ENCODE measurements around the gene ALG3.
A peak's percentile ranks its signal among the peaks of the same experiment; 100 is the strongest.

Gene ALG3

DNA sequence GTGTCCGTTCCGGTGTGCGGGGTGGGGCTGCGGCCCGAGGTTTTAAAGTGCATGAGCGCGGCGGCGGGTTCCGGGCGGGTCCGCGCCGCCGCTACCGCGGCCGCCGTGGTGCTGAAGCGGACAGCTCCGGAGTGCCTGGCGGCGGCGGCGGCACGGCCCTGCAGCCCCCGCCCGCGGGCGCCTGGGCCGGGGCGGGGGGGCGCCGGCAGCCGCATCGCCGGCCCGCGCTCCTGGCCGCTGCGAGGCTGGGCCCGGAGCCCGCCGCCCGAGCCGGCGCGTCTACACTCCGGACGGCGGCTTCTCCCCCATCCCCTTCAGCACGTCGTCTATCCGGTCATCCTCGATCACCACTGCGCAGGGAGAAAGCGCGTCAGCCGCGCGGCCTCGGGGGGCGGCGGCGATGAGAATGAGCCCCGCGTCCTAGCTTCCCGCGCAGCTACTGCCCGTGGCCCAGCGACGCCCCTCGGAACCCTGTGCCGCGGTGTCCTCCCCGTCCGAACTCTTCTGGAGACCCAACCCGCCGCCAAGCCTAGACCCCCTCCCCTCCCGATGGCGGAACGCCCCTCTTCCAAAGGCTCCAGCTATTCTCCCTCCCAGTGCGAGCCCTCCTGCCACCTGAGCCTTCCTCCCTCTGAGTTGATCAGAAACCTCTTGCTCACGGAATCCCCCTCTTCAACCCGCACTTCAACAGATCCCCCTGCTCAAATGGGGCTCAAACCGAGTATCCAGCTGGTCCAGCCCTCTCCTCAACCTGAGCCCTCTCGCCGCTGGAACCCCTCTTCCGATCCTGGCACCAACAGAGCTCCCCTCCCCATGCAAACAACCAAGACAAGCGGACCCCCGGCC, 11.3 kb upstream of the ALG3 start:
- no peak for DNase-seq

DNA sequence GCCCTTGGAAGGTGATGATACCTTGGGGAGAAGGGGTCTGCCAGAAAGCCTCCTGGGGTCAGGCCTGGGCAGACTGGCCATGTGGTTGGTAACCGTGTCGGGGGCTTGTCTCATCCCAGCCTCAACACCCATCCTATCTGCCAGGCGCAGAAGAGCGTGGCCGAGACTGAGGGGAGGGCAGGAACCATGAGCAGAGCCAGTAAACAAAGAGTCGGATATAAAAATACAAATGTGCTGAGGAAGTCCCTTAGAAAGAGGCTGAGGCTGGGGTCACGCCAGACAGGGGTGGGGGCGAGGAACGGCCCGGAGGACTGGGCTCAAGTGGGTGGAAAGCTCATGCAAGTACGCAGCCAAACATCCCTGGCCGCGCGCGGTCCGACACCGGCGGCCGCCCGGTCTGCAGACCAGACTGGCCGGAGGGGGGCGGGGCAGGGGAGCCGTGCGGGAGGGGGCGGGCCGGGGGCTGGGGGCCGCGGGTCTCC, 10.7 kb upstream of the ALG3 start:
- no peak for DNase-seq

DNA sequence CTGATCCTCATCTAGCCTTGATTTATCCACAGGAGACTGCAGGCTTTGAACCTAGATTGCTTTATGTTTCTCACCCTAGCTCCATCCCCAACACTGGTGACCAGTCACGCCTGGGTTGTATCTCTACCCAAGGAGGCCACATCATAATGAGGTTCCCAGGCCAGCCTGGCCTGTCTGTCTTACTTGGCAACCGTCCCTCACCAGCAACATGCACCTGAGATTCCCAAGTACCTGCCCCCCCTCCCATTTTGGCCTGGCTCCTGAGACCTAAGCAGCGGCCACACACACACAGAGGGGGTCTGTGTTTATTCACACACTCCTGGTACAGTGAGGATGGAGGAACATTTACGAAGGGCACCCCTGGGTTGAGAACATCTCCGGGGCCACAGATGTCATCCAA, 10.2 kb upstream of the ALG3 start:
- DNase-seq: no peak

DNA sequence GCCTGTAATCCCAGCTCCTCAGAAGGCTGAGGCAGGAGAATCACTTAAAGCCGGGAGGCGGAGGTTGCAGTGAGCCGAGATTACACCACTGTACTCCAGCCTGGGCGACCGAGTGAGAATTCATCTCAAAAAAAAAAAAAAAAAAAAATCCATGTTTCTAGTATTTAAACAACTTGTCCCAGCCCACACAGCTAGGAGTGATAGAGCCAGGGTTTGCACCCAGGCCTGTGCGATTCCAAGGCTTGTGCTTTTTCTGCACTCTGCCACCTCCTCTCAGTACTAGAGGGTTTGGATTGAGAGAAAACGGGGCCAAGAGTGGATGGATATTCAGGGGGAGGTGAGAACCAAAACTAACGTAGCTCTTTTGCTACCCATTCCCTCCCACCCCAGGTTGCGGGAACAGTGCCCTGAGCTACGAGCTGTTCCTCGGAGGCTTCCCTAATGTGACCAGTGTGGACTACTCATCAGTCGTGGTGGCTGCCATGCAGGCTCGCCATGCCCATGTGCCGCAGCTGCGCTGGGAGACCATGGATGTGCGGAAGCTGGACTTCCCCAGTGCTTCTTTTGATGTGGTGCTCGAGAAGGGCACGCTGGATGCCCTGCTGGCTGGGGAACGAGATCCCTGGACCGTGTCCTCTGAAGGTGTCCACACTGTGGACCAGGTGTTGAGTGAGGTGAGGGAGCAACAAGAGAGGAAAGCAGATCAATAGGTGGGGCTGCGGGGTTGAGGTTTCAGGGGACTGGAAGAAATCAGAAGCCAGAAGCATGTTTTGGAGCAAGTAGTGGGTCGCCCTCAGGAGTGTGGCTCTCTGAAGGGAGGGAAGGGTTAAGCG, 8.5 kb upstream of the ALG3 start:
- no peak for DNase-seq

DNA sequence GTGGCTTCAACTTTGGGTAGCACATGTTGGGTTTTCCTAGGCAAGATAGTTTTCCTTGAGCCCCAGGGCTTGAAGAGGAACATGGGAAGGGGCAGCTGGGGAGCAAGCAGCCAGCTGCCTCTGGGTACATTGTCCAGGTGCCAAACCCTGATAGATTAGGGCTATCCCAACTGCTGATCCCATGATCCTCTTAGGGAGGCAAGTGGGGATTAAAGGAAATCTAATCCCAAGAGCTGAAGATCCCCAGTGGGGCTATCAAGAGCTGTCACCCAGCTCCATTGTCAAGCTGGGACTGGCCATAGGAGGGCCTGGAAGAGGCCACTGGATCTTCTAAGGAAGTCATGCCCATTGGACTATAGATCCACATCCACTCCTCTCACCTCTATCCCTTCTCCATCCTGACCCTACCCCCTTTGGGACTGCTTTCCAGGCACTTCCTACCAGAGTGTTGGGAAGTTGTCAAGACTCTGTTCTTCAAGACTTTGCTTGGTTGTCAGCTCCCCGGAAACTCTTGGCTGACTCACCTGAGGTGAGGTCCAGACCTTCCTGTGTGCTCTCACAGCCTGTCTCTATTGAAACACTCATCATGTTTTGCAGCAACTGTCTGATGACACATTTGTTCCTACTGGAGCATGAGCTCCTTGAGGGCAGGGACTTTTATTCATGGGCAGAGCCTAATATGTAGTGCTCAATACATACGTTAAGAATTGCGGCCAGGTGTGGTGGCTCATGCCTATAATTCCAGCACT, 6.7 kb upstream of the ALG3 start:
- DNase-seq: no peak

DNA sequence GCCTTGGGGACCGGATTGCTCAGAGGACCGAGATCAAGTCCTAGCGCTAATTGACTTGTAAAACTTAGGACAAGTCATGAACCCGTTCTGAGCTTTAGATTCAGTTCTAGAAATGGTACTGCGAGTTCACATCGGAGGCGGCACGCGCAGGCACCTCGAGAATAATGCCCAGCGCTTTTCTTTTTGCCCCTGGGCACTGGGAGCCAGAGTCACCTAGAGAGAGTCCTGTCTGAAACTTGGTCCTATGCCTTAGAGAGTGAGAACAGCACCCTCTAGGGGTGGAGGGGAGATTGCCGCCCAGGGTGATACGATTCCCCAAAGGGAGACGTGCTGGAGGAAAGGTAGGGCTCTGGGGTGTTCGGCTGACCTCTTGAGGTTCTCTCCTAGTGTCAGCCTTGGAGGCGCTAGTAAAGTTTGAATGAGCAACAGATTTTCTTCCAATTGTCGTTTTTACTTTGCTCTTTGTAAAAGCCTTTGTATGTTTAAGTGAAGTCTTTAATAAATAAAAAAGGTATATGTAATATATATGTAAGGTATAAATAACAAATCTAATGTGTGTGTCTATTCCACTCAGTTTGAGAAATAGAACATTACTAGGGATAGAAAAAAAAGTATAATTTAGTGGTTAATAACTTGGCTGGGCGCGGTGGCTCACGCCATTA, 1.5 kb upstream of the ALG3 start:
- DNase-seq: peak; percentile 85

DNA sequence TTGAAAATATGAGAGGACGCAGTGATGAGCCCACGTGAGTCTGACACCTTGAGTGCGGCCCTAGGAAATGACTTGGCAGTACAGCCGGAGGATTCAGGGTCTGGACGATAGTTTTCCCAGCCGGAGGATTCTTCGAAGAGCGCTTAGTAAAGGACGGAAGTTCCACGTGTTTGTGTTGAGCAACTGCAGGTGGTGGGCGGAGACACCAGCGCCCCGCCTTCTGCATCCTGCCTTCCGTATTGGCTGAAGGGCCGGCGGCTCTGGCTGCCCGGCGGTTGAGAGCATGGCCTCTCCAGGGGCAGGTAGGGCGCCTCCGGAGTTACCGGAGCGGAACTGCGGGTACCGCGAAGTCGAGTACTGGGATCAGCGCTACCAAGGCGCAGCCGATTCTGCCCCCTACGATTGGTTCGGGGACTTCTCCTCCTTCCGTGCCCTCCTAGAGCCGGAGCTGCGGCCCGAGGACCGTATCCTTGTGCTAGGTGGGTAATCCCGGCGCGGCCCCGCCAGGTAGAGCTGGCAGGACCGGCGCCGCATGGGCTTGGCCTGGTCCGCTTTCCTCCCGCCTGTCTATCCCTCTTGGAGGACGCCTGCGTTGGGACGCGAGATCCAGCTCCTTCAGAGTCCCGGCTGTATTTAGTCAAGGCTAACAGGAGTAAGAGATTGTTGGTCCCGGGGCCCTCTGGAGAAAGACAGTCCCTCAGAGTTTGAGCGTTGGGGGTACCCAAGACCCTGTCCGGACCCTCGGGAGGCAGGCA, 827 bp upstream of the ALG3 start, which contains the start of gene EEF1AKMT4:
Gene EEF1AKMT4, plus strand, starts transcription at position 261 of the 755 bp plus-strand sequence. Its CDS starts 23 bp downstream, at position 284.
- DNase-seq: peak; percentile 99

DNA sequence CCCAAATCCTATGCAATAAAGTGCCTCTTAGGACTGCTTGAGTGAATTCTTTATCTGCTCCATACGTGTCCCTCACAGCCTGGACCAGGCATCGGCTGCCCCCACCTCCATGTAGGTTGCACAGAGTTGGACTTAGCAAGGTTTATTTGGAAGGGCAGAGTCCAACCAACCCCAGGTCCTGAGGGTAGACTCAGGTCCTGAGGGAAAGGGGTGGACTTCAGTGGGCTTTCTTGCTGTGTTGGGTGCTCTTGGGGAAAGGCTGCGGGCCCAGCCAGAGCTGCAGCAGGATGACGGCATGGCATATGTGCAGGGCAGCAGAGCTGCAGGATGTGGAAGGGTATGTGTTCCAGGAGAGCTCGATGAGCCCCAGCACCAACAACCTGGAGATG, 6.5 kb downstream of the ALG3 start:
- no peak for DNase-seq

DNA sequence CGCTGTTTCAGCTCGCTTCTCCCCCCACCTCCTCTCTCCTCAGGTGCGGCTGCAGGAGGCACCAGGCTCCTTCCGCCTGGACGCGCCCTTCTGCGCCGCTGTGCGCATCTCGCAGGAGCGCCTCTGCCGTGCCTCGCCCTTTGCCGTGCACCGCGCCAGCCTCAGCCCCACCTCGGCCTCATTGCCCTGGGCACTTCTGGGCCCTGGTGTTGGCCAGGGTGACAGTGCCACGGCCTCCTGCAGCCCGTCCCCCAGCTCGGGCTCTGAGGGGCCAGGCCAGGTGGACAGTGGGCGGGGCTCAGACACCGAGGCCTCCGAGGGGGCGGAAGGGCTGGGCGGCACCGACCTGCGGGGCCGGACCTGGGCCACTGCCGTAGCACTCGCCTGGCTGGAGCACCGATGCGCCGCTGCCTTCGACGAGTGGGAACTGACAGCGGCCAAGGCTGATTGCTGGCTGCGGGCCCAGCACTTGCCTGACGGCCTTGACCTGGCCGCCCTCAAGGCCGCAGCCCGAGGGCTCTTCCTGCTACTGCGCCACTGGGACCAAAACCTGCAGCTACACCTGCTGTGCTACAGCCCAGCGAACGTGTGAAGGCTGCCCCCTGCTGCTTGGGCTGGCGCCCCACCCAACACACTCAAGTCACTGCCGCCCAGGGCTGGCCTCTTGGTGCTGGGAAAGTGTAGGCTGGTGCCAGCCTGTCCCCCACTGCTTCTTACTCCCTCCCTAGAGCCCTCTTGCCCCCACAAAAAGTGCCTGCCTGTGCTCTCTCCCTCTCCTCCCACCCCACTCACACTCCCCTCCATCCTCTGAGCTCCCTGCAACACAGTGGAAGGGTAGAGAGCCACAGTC, 7.1 kb downstream of the ALG3 start:
- no peak for DNase-seq

DNA sequence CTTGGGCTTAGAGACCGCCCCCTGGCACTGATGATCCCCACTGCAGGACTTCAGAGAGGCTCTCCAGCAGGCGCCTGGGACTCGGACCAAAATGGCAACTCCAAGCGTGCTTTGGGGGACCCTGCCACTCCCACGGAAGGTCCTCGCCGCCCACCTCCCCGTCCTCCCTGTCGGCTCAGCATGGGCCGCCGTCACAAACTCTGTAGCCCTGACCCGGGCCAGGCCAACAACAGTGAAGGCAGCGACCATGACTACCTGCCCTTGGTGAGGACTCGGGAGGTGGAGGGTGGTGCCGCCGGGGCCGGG, 7.7 kb downstream of the ALG3 start:
- no peak for DNase-seq

DNA sequence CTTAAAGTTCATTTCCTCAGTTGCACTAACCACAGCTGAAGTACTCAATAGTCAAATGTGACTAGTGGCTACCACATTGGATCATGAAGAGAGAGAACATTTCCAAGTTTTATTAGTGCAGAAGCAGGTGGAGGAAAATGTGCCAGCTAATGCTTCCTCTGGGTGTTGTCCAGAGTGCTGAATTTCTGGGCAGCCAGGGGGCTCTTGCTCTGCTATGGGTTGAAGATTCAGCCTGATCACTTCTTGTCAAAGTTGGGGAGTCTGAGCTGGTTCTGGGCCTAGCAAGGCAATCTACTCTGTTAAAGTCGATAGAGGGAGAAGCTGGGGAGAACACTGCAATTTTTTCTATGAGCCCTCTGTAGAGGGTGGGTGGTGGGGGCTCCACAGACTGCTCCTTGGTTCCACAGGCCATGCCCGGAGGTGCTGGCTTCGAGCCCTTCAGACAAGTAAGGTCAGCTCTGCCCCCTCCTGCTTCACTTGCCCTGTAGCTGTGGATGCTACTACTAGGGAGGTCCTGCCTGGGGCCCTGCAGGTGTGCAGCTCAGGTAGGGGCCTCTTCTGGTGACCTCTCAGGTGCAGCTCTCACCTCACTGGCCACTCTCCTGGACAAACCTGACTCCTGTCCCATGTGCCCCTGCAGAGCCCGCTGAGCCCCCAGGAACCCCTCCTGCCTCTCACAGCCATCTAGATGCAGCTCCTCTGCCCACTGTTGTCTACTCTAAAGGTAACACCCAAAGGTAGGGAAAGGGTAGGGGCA, 8.2 kb downstream of the ALG3 start:
- peak; percentile 30 for DNase-seq

DNA sequence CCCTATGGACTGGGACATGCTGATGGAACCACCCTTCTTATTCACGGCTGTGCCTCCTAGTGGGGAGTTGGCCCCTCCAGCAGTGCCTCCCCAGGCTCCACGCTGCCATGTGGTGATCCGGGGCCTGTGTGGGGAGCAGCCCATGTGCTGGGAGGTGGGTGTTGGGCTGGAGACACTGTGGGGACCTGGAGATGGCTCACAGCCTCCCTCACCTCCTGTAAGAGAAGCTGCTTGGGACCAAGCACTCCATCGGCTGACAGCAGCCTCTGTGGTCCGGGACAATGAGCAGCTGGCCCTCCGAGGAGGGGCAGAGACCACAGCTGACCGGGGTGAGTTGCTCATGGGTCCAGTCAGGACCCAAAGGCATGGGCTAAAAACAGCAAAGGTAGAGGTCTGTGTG, 9.1 kb downstream of the ALG3 start:
- DNase-seq: no peak

DNA sequence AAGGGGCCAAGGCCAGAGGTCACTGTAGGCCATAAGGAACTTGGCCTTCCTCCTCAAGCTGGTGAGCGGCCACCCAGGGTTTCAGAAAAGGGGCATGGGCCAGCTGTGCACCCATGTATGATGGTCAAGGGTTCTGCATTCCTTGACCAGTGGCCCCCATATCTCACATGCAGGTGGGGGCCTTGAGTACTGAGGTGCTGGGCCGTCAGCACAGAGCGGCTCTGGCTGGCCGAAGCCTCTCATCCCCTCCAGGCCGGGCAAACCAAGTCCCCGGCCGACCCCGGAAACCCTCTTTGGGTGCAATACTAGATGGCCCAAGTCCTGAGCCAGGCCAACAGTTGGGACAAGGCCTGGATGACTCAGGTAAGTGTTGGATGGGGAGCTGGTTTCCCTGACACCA, 9.5 kb downstream of the ALG3 start:
- no peak for DNase-seq

DNA sequence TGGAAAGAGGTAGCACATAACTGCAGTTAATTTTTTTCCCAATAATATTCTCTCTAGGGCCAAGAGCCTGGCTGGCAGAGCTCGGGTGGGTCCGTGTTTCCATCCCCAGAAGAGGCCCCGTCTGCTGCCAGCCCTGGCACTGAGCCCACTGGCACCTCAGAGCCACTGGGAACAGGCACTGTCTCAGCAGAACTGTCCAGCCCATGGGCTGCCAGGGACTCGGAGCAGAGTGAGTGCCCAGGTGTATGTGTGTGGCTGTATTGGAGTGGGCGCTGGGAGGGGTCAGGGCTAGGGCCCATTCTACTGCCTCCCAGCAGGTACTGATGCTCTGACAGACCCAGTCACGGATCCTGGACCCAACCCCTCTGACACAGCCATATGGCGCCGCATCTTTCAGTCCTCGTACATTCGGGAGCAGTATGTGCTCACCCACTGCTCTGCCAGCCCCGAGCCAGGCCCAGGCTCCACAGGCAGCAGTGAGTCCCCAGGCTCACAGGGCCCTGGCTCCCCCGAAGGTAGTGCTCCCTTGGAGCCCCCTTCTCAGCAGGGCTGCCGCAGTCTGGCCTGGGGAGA, 10.4 kb downstream of the ALG3 start:
- DNase-seq: no peak

DNA sequence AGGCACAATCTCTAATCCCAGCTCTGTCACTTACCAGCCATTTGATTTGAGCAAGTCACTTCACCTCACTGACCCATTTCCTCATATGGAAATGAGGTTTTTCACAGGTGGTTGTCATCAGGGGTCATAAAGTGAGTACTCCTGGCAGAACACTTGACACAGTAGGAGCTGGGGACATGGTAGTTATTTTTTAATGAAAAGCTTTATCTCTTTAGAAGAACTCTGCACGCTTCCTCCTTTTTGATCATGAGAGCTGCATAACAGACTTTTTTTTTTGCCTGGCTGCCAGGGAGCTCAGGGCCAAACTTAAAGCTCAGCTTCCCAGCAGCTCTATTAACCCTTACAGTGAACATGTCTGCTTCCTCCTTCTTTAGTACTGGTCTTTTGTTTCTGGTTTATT, 11.0 kb downstream of the ALG3 start:
- DNase-seq: no peak

DNA sequence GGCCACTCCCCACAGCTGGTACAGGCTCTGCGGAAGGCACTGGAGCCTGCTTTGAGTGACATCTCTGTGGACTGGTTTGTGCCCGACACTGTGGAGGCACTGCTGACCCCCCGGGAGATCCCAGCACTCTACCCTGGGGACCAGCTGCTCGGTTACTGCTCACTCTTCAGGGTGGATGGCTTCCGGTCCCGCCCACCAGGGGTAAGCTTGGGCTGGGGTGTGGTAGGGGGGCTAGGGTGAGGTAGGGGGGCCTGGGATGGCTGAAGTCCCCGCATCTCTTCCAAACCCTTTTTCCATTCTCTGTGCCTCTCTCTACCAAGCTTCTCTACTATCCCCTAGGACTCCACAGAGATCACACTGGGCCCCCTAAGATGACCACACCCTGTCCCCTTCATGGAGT, 11.6 kb downstream of the ALG3 start:
- no peak for DNase-seq

DNA sequence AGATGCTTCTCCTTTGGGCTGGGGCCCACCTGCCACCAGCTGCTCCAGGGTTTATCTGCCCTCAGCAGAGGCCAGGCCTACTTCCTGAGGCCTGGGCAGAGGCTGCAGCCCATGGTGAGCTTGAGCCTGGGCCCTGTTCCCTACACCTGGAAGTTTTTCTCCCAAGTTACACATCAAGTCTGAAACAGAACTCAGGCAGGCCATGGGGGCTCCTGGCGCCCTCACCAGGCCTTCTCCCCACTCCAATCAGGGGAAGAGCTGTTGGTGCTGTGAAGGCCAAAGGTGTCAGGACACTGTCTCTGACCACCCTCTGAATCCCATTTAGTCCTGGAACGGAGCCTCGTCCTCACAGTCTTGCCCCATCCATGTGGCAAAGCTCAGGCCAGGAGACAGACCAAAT, 12.1 kb downstream of the ALG3 start:
- DNase-seq: no peak

DNA sequence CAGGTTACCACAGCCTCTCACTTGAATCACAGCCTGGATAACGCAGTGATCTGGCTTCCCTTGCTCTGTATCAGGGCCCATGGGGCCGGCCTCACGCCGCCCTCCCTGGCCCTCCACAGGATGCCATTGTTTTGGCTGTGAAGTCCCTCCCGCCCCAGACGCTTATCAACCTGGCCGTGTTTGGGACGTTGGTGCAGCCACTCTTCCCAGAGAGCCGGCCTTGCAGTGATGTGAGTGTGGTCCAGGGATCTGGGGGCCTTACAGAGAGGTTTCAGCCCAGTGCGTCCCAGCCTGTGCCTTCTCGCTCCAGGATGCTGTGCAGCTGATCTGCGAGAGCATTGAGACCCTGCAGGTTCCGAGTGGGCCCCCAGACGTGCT, 12.7 kb downstream of the ALG3 start:
- no peak for DNase-seq

DNA sequence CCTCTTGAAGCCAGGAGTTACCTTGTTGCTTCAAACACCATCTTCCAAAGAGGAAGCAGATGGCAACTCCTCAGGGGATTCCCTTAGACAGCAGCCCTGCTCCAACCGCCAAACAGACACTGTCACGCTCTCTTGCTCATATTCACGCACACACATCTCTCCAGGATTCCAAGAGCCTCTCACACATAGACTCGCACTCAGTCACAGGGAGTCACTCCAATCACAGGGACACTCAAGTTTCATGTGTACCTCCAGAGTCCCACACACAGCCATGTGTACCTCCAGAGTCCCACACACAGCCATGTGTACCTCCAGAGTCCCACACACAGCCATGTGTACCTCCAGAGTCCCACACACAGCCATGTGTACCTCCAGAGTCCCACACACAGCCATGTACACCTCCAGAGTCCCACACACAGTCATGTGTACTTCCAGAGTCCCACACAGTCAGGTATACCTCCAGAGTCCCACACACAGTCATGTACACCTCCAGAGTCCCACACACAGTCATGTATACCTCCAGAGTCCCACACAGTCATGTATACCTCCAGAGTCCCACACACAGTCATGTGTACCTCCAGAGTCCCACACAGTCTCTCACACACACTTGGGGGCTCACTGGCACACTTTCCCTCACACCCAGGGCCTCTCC, 13.3 kb downstream of the ALG3 start:
- no peak for DNase-seq
